ENCODE results near the gene MLLT10.

Gene MLLT10

DNA sequence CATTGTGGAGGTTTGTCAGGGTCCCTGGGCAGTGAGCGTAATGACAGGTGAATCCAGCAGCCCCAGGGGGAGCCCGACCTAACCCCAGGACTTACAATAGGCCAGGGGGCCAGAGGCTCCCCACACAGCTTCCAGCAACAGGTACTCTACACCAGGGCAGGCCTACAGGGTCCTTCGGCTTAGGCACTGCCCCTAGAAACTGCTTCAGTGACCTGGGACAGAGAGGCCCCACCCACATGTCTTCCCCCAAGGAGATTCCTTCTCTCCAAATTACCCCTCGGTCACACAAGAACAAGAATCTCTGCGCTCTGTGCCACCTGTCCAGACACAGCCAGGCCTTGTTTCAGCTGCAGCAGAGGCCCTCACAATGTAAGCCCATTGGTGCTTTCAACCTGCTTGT is 32.9 kb upstream of the MLLT10 start:
- no peak for DNase-seq (ENCODE audit: low read depth in 2 of 3, low spot score in 2 of 3)

- no peak for DNase-seq (ENCODE audit: low read depth in 2 of 3, low spot score in 2 of 3)
Measured at GRCh38 chr10:21501731-21502347, 32.2 kb upstream of the MLLT10 start.

DNA sequence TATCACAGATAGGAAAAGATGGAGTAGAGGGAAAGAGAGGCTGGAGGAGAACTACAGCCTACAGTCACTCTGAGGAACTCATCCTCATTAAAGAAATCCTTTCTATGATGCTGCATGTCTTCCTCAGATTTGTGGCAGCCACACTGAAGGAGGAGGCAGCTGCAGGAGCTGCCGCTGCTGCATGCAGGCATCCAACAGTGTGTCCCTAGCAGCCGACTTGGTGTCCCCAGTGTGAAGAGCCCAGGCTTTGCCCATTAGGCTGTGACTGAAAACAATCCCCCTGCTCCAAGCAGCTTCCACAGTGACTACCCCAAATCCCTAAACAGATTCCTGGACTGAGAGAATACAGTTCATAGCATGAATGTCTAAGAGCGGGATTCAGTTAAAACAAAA is 31.7 kb upstream of the MLLT10 start:
- no peak for DNase-seq (ENCODE audit: low read depth in 2 of 3, low spot score in 2 of 3)

DNA sequence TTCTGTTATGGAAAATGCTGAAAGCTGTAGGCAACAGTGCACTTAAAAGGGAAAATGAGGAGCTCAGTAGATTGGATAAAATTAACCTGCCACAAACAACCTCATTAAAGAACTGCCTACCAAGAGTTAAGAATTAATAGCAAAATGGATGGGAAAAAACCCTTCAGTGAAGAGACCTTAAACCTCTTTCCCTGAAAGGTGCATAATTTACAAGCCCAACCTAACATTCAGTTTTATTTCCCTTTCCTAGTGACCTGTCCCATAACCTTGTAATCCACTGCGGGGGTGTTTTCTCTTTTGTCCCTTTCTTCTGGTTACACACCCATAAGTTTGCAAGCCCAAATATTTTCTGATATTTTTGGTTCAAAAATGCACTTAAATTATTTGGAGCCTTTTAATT is 30.5 kb upstream of the MLLT10 start:
- DNase-seq (ENCODE audit: low read depth in 2 of 3, low spot score in 2 of 3), result no peak

- DNase-seq (ENCODE audit: low read depth in 2 of 3, low spot score in 2 of 3), result no peak
Measured at GRCh38 chr10:21505711-21506278, 28.2 kb upstream of the MLLT10 start.

- DNase-seq (ENCODE audit: low read depth in 2 of 3, low spot score in 2 of 3), result no peak
Measured at GRCh38 chr10:21506351-21506750, 27.7 kb upstream of the MLLT10 start.

DNA sequence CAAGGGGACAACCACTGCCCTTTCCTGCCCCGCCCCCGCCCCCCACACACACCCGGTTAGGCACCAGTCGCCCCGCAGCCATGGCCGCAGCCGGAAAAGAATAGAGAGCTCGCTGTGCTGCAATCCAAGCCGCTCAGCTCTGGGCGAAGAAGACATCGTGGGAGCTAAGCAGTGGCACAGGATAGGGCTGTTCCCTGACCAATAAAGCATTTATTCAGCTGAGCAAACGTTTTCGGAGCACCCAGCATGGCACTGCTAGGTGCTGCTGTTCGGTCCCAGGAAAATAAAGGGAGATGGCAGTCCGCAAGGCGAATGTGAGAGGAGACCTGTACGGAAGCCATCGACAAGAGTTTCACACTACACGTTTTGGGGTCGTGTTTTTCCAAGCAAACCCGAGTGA is 26.9 kb upstream of the MLLT10 start:
- no peak for DNase-seq (ENCODE audit: low read depth in 2 of 3, low spot score in 2 of 3)

DNA sequence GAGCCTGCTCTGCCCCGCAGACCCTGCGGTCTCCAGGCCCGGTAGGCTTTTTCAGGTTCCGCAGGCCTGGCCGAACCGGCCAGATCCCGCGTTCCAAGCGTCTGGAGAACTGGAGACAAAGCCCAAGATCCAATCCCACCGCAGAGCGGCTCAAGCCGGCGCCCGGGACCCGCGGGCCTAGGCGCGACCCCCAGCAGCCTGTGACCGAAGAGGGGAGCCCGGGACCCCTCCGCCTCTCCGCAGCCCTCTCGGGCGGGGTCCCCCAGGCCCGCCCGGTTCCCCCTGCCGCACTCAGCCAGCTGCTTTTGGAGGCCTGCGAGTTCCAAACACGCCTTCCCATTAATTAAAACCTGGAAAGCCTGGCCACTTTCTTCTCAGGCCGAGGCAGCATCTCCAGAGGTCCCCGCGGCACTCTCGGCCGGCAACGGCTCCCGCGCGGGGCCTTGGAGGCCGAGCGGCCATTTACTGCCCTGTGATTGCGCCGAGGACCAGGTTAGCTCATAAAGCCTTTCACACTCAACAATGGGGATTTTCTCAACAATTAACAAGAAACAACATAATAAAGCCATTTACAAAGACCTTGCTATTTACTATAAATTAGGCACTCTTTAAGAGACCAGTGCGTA is 25.2 kb upstream of the MLLT10 start:
- DNase-seq (ENCODE audit: low read depth in 2 of 3, low spot score in 2 of 3), result no peak

DNA sequence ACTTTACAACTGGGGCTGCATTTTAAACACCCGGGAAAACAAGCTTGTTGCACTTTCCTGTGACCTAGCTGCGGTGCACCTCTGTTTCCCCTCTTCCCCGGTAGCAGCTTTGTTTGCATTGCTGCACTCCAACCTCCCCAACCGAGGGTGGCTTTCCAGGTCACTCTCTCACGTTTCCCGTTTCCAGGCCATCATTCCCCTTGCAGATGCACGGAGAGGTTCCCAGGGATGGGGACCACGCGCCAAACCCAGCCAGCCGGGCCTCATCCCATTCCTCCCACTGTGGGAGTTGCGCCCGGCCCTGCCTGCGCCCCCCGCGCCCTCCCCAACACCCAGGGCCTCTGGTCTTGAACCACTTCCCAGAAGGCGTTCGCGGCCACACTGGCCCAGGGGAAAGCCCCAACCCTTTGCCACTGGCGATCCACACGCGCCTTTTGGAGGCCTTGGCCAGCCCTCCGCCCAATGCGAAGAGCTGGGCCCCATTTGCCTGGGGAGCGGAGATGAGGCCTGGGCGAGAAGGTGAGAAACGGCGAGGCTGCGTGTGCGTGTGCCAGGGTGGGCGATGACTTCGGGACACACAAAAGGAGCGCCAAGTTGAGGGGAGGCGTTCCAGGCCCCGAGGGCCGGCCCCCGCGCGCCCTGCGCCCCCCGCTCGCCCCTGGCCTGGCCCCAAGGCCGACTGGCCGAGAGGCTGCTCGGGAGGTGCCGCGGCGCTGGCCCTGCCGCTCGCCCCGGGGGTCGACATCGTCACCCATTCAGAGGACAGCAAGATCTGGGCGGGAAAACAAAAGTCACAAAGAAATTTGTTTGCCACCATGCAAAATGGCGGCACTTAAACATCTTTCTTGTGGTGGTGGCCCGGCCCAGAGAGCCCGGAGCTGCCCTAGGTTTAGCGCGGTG is 24.4 kb upstream of the MLLT10 start:
- no peak for DNase-seq (ENCODE audit: low read depth in 2 of 3, low spot score in 2 of 3)

GRCh38 chr10:21510241-21511094 is 23.6 kb upstream of the MLLT10 start:
- no peak for DNase-seq (ENCODE audit: low read depth in 2 of 3, low spot score in 2 of 3)

- DNase-seq (ENCODE audit: low read depth in 2 of 3, low spot score in 2 of 3), result no peak
Measured at GRCh38 chr10:21511095-21511570, 22.9 kb upstream of the MLLT10 start.

GRCh38 chr10:21511946-21512572 is 22.0 kb upstream of the MLLT10 start:
- DNase-seq (ENCODE audit: low read depth in 2 of 3, low spot score in 2 of 3), result no peak

- no peak for DNase-seq (ENCODE audit: low read depth in 2 of 3, low spot score in 2 of 3)
Measured at GRCh38 chr10:21512573-21513404, 21.2 kb upstream of the MLLT10 start.

DNA sequence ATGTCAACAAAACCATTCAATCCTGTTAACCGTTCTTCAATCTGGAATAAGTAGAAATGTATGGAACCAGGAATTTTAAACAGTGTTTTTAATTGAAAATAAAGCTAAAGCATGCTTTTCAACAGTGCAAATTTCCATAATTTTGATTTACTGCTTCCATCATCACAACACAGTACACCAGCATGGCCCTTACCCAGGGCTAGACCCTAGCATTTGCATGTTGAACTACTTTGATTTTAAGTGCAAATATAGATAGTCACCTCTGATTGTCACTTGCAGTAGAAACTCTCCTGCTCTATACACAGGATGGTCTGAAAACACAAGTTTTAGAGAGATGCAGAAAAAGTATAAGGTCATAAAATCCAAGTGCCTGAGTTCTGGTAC is 20.6 kb upstream of the MLLT10 start:
- DNase-seq (ENCODE audit: low read depth in 2 of 3, low spot score in 2 of 3), result no peak

- no peak for DNase-seq (ENCODE audit: low read depth in 2 of 3, low spot score in 2 of 3)
Measured at GRCh38 chr10:21514129-21514817, 19.8 kb upstream of the MLLT10 start.

DNA sequence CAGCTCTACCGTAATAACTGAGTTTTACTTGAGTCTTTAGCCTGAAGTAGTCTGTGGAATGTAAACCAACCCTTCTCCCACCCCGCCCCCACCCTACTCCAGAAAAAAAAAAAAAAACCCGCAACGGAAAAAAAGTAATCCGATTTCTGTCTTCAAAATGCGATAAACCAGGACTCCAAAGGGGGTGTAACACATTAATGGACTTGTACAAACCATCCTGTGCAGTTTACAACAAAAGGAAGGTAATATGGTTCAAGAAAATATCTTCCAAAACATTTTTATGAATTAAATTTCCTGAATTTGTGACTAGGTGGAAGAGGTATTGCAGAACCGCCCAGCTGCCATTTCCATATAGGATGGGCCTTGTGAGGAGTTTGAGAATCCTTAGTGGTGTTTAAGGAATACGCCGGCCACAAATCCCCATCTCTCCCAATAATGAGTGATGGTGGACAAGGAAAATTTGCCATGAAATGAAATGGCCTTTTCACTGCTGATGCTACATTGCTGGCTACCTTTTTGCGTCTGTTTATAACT is 19.1 kb upstream of the MLLT10 start:
- DNase-seq (ENCODE audit: low read depth in 2 of 3, low spot score in 2 of 3), result no peak

DNA sequence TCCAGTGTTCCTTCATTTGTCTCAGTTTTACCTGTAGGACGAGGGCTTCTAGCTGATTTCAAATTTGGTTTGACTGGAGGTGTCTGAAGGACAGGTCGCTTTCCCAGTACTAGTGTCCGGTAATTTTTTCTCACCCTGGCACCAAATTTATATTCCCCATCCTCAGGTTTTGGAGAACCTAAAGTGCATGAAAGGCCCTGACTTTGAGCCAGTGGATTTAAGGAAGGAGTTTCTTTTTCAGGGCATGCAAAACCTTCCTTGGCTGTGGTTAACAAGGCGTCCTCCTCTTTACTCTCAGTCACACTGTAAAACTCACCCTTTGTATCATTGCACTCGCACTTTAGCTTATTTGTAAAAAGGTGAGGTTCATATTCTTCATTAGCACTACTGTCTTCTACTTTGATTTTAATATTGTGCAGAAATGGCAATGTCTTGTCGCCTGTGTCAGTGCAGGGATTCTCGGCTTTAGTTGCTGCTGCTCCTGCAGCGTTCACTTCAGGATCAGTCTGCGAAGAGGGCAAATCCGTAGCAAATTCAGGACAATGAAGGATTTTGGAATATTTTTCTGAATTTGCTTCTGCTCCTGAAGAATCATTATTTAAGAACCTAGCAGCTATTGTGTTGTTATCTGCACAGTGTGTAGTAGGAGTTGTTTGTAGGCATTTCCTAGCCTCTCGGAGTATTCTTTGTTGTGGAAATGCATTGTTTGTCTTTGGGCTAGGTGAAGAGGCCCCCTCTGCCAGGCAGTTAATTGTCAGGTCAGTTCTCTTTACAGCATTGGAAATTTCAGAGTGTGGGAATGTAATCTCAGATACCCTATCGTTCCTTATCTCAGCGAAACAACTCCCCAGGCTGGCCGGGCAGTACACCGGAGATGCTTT is 18.4 kb upstream of the MLLT10 start:
- DNase-seq (ENCODE audit: low read depth in 2 of 3, low spot score in 2 of 3), result no peak

All from activated CD8-positive, alpha-beta memory T cell treated with anti-CD3 and anti-CD28 coated beads for 48 hours (primary cell).